HepG2 (cell line): ENCODE measurements around the gene IL11RA. TPM values are rescaled to one million over a fixed set of nuclear protein-coding genes. Genes with fewer than 3 reads are reported as not detected.
A peak's percentile ranks its signal among the peaks of the same experiment; 100 is the strongest.

Experiments
- ATAC-seq: fragments of 200-7000 bp; cut with Tn5 transposase; 3 replicates; pipeline ENCODE4 v1.9.1; 2020; ENCODE audit warnings: mild to moderate bottlenecking, moderate library complexity
- BruUV-seq: library from RNA; stranded (reverse); fragments of 400-500 nt; replicated peaks from 2 replicates; lab custom pipeline; 2021; lab: Mats Ljungman, UMichigan
- CTCF ChIA-PET: fragments of 300-600 bp; formaldehyde crosslinking; extraction: SDS; loops from one replicate; lab custom pipeline; 2021; ENCODE audit warnings: low total read pairs, inconsistent platforms, low intra/inter-chr PET ratio; lab: Yijun Ruan, JAX
- POLR2A ChIA-PET: fragments of 350-600 bp; sonication (Branson Sonifier 250); formaldehyde crosslinking; loops from one replicate; lab custom pipeline; 2020; ENCODE audit warnings: antibody characterized with exemption, inconsistent platforms; lab: Yijun Ruan, JAX
- DNase-seq: peaks from one replicate; pipeline ENCODE4 v3.0.0-alpha.2; 2015; ENCODE audit warnings: low spot score
- FAIRE-seq: peaks from 3 replicates; lab custom pipeline; 2011; peaks lifted over from hg19 to GRCh38; lab: Jason Lieb, UNC
- H2AFZ ChIP-seq: one replicate; pipeline ENCODE4 v1.6.1; 2011; ENCODE audit warnings: low read length, inconsistent platforms
- H3K27ac ChIP-seq: fragments of 300-600 bp; 3 replicates; pipeline ENCODE4 v1.8.0; 2011; ENCODE audit warnings: mixed run types, mild to moderate bottlenecking, mixed read lengths, low read length, inconsistent platforms; ENCODE audit not compliant: insufficient read depth; ENCODE audit errors: extremely low read length
- H3K27me3 ChIP-seq, 2 experiments: fragments of 200-600 bp in 1 of 2; 2 replicates in 1 of 2; 3 replicates in 1 of 2; pipeline versions ENCODE4 v1.6.0 to v1.8.0; 2011; ENCODE audit warnings: low read length in 2 of 2, mild to moderate bottlenecking in 2 of 2, moderate library complexity in 2 of 2, inconsistent platforms in 1 of 2; ENCODE audit not compliant: insufficient read depth in 2 of 2, control insufficient read depth in 1 of 2
- H3K36me3 ChIP-seq, 2 experiments: fragments of 200-600 bp in 1 of 2; replicated peaks in 1 of 2; 2 replicates in 1 of 2; 3 replicates in 1 of 2; pipeline versions ENCODE4 v1.5.1 to v1.8.0; 2011; ENCODE audit warnings: low read length in 2 of 2, inconsistent platforms in 1 of 2; ENCODE audit not compliant: insufficient read depth in 2 of 2, control insufficient read depth in 1 of 2
- H3K4me1 ChIP-seq: 2 replicates; pipeline ENCODE4 v1.5.1; 2012; ENCODE audit warnings: low read length, inconsistent platforms; ENCODE audit not compliant: insufficient read depth
- H3K4me2 ChIP-seq: 2 replicates; pipeline ENCODE4 v1.6.0; 2011; ENCODE audit warnings: low read depth, low read length, inconsistent platforms
- H3K4me3 ChIP-seq, 3 experiments: fragments of 200-600 bp in 1 of 3; sonication (generic), shearing (Covaris generic) in 1 of 3; replicated peaks in 1 of 3; 2 replicates each; pipeline ENCODE4 v1.5.1; 2011 to 2016; ENCODE audit warnings: low read length in 3 of 3, inconsistent platforms in 2 of 3, low read depth in 2 of 3, mild to moderate bottlenecking in 2 of 3, control low read depth in 1 of 3, mixed read lengths in 1 of 3; ENCODE audit not compliant: insufficient read depth in 1 of 3
- H3K79me2 ChIP-seq: one replicate; pipeline ENCODE4 v1.6.1; 2011; ENCODE audit warnings: low read length, inconsistent platforms; ENCODE audit not compliant: insufficient read depth
- H3K9ac ChIP-seq: 2 replicates; pipeline ENCODE4 v1.6.0; 2011; ENCODE audit warnings: mild to moderate bottlenecking, low read depth, low read length, inconsistent platforms; ENCODE audit not compliant: insufficient read depth
- H3K9me3 ChIP-seq: 2 replicates; pipeline ENCODE4 v1.5.1; 2012; ENCODE audit warnings: mild to moderate bottlenecking, low read length
- H4K20me1 ChIP-seq: 2 replicates; pipeline ENCODE4 v1.6.0; 2011; ENCODE audit warnings: inconsistent platforms, mild to moderate bottlenecking, low read length, moderate library complexity; ENCODE audit not compliant: insufficient read depth
- AGO2 ChIP-seq: fragments of 200-400 bp; formaldehyde crosslinking; optimal IDR thresholded peaks from 2 replicates; pipeline ENCODE3; 2017; ENCODE audit warnings: mild to moderate bottlenecking, low read depth, low read length, moderate library complexity
- AHR ChIP-seq: IDR thresholded peaks from 2 replicates; pipeline ENCODE4 v1.6.1; 2018; ENCODE audit warnings: missing genetic modification reagents, missing compliant biosample characterization
- CCAR2 ChIP-seq: fragments of 200-400 bp; formaldehyde crosslinking; optimal IDR thresholded peaks from 2 replicates; pipeline ENCODE3; 2018; ENCODE audit warnings: low read depth, mild to moderate bottlenecking, low read length, moderate library complexity
- NFYC ChIP-seq: IDR thresholded peaks from 2 replicates; pipeline ENCODE4 v1.6.1; 2016; ENCODE audit warnings: missing genetic modification reagents, missing compliant biosample characterization
- RBFOX2 ChIP-seq: fragments of 200-400 bp; formaldehyde crosslinking; IDR thresholded peaks from 2 replicates; pipeline ENCODE4 v1.6.1; 2017; ENCODE audit warnings: low read depth, mild to moderate bottlenecking, low read length
- SATB2 ChIP-seq: sonication (generic); formaldehyde crosslinking; IDR thresholded peaks from 2 replicates; pipeline ENCODE4 v1.5.0; 2020; ENCODE audit warnings: missing genetic modification reagents
- SUZ12 ChIP-seq: fragments of 150-350 bp; IDR thresholded peaks from 2 replicates; pipeline ENCODE4 v1.6.1; 2014; ENCODE audit warnings: low read depth, low read length
- ZC3H4 ChIP-seq: sonication (generic); formaldehyde crosslinking; IDR thresholded peaks from 2 replicates; pipeline ENCODE4 v1.4.0; 2020; ENCODE audit warnings: missing genetic modification reagents, borderline replicate concordance
- ZFY ChIP-seq: sonication (generic); formaldehyde crosslinking; IDR thresholded peaks from 2 replicates; pipeline ENCODE4 v1.4.0; 2020; ENCODE audit warnings: missing genetic modification reagents
- ZNF136 ChIP-seq: sonication (generic); formaldehyde crosslinking; IDR thresholded peaks from 2 replicates; pipeline ENCODE4 v1.8.1; 2022; ENCODE audit warnings: low read depth, mild to moderate bottlenecking, moderate library complexity, missing genetic modification reagents
- WGBS: methylation state at CpG from one replicate; pipeline ENCODE4 v1.1.6; 2017; ENCODE audit warnings: low lambda C conversion rate; 5-methylcytosine and 5-hydroxymethylcytosine counted together
- in situ Hi-C: cut with HindIII; loops from 2 replicates; pipeline ENCODE4 v1.10.0; 2017; ENCODE audit warnings: low pct_unique_long_range_greater_than_20kb; ENCODE audit not compliant: extremely low pct_ligation_motif_present
- intact Hi-C: fragments of 100-400 bp; cut with micrococcal nuclease; formaldehyde crosslinking; loops from one replicate; pipeline ENCODE4 v1.10.0; 2022; ENCODE audit not compliant: unreplicated experiment
- polyA plus RNA-seq, 8 experiments: library from polyadenylated mRNA; depleted of rRNA in 3 of 8; stranded (reverse) in 7 of 8; unstranded in 1 of 8; fragments of >200 nt; fragmentation: Illumina TruSeq in 4 of 8; extraction: Trizol in 4 of 8; gene quantifications; 2 replicates each; pipeline versions ENCODE4 v1.2.1 to v1.2.3, GENCODE V29; 2011 to 2016; ENCODE audit warnings: low read depth in 4 of 8, missing spikeins in 1 of 8, mixed read lengths in 1 of 8; ENCODE audit not compliant: insufficient read depth in 1 of 8
- total RNA-seq, 5 experiments: library from RNA; depleted of rRNA; stranded (reverse); fragments of >200 nt; fragmentation: Illumina TruSeq; extraction: Trizol; gene quantifications; 2 replicates each; pipeline ENCODE4 v1.2.3, GENCODE V29; 2016; ENCODE audit warnings: low read depth in 1 of 5
- TF ChIP-seq, protein P1 (sequence below): sonication (generic); formaldehyde crosslinking; IDR thresholded peaks from 2 replicates; pipeline ENCODE4 v1.5.0; 2020; ENCODE audit warnings: missing genetic modification reagents, mild to moderate bottlenecking, borderline replicate concordance
- TF ChIP-seq, protein P2 (sequence below): sonication (generic); formaldehyde crosslinking; IDR thresholded peaks from 2 replicates; pipeline ENCODE4 v1.4.0; 2020; ENCODE audit warnings: missing genetic modification reagents, borderline replicate concordance

The IL11RA gene
- total and polyA plus RNA-seq, 2 of the 13 experiments (the other 11 are each of a cell fraction or from before 2014, with no cell fraction given) = 2.0 to 4.2 TPM

DNA sequence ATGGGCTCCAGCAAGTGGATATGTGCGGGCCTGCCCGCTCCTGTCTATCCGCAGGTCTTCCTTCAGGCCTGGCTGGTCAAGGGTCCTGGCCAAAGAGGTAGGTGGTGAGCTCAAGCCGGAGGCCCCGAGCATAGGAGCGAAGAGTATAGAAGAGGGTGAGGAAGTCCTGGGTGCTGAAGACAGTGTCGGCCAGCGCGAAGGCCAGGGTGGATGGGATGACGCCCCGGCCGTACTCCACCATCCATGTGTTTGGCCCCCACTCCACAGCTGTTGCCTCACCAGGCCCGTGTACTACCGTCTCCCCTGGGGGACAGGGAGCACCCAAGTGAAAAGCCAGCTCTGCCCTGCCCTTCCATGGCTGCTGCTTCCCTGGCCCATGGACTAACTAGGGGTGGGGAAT lies 16.4 kb upstream of the IL11RA start:
- POLR2A ChIA-PET = interaction anchor here (1.9 to 6.9 kb wide), 2 partner anchors 10 to 16 kb away, joined by 9 to 100 read pairs; partner anchors contain the start of genes DCTN3 and GALT
- TF ChIP-seq AGO2 (peak; percentile 21), AHR (no peak), NFYC (CRISPR knock-in tag) (no peak), ZC3H4 (no peak), ZFY (CRISPR knock-in tag) (no peak), SUZ12 (no peak), RBFOX2 (0 out of 2 replicates have a peak, but pooled peaks have one; percentile 16), SATB2 (CRISPR knock-in tag) (no peak), CCAR2 (no peak), ZNF136 (CRISPR knock-in tag) (no peak)
- TF ChIP-seq, protein P1, sequence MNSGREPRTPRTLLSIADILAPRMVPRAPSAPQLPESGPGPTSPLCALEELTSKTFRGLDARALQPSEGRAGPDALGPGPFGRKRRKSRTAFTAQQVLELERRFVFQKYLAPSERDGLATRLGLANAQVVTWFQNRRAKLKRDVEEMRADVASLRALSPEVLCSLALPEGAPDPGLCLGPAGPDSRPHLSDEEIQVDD (CRISPR knock-in tag) = no peak
- TF ChIP-seq, protein P2, sequence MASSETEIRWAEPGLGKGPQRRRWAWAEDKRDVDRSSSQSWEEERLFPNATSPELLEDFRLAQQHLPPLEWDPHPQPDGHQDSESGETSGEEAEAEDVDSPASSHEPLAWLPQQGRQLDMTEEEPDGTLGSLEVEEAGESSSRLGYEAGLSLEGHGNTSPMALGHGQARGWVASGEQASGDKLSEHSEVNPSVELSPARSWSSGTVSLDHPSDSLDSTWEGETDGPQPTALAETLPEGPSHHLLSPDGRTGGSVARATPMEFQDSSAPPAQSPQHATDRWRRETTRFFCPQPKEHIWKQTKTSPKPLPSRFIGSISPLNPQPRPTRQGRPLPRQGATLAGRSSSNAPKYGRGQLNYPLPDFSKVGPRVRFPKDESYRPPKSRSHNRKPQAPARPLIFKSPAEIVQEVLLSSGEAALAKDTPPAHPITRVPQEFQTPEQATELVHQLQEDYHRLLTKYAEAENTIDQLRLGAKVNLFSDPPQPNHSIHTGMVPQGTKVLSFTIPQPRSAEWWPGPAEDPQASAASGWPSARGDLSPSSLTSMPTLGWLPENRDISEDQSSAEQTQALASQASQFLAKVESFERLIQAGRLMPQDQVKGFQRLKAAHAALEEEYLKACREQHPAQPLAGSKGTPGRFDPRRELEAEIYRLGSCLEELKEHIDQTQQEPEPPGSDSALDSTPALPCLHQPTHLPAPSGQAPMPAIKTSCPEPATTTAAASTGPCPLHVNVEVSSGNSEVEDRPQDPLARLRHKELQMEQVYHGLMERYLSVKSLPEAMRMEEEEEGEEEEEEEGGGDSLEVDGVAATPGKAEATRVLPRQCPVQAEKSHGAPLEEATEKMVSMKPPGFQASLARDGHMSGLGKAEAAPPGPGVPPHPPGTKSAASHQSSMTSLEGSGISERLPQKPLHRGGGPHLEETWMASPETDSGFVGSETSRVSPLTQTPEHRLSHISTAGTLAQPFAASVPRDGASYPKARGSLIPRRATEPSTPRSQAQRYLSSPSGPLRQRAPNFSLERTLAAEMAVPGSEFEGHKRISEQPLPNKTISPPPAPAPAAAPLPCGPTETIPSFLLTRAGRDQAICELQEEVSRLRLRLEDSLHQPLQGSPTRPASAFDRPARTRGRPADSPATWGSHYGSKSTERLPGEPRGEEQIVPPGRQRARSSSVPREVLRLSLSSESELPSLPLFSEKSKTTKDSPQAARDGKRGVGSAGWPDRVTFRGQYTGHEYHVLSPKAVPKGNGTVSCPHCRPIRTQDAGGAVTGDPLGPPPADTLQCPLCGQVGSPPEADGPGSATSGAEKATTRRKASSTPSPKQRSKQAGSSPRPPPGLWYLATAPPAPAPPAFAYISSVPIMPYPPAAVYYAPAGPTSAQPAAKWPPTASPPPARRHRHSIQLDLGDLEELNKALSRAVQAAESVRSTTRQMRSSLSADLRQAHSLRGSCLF = no peak

More for the DNA sequence above, 16.4 kb upstream of the IL11RA start:
- Histone ChIP-seq H3K36me3 (peaks cover 3 to 4% of the 10 kb centered on the region in 2 experiments; a peak in 3 of 5 replicates), H2AFZ (no peak overlapping the region), H3K9me3 (no peaks in the 10 kb centered on the region), H3K4me3 (no peak overlapping the region; a peak in 1 of 6 replicates), H3K27me3 (no peaks in the 10 kb centered on the region; a peak in 1 of 5 replicates), H3K27ac (no peak overlapping the region), H3K4me2 (peak overlapping the region; percentile 51; the same call in 1 of the 2 replicates), H3K9ac (no peak overlapping the region), H3K79me2 (peaks cover 14% of the 10 kb centered on the region), H4K20me1 (no peaks in the 10 kb centered on the region), H3K4me1 (peaks cover 50% of the 10 kb centered on the region)
- in situ Hi-C loops (no loop called here), intact Hi-C loops (no loop called here)
- CTCF ChIA-PET = no interaction called here
- WGBS = 96% methylated on average over 11 of the region's 14 CpGs
- no peak for DNase-seq
- no peak for ATAC-seq
- no TSS peak for BruUV-seq
- no peak for FAIRE-seq
